Measurements from ENCODE around the gene YY1. TPM values are rescaled to one million over a fixed set of nuclear protein-coding genes. Genes with fewer than 3 reads are reported as not detected.

The YY1 gene
- total and polyA plus RNA-seq, 2 experiments from 2014 or later: 38.2 to 43.3 TPM

GRCh38 chr14:100279133-100279532 lies 40.2 kb downstream of the YY1 start:
- H3K9ac ChIP-seq: peak overlapping the region; percentile 13; the same call in 1 of the 2 replicates
- H3K9me3 ChIP-seq (ENCODE audit: low read depth): no peaks in the 10 kb centered on the region
- WGBS, 2 experiments (ENCODE audit: low coverage in 1 of 2, low lambda C conversion rate in 2 of 2, missing lambda C conversion rate in 2 of 2): 82 to 83% methylated on average over 2 of the region's 2 CpGs
- no peaks in the 10 kb centered on the region; the same call in 1 of the 2 replicates for H4K20me1 ChIP-seq (ENCODE audit: insufficient read depth)
- peaks cover 21% of the 10 kb centered on the region; the same call in 1 of the 2 replicates for H3F3A ChIP-seq (ENCODE audit: insufficient read depth)
- H3K9me2 ChIP-seq (ENCODE audit: insufficient read depth): no peaks in the 10 kb centered on the region
- peak overlapping the region; percentile 10; the same call in 1 of the 2 replicates for H3K27ac ChIP-seq
- peak overlapping the region; percentile 43 for H3K4me2 ChIP-seq (ENCODE audit: unreplicated experiment)
- in situ Hi-C loops (cut with MboI): no loop called here
- H3K79me2 ChIP-seq (ENCODE audit: insufficient read depth): peaks cover 99% of the 10 kb centered on the region
- TF ChIP-seq EZH2 (IDR thresholded peaks at IDR 0.05; ENCODE audit: insufficient read depth, poor library complexity, severe bottlenecking): no peak
- TF ChIP-seq EZH2phosphoT487 (IDR thresholded peaks at IDR 0.05; ENCODE audit: insufficient read depth, low read depth): no peak
- peaks cover 15% of the 10 kb centered on the region for H3K4me1 ChIP-seq (ENCODE audit: insufficient read depth)
- no peaks in the 10 kb centered on the region for H3K27me3 ChIP-seq (replicated peaks; ENCODE audit: insufficient read depth)
- H2AFZ ChIP-seq: no peak overlapping the region
- no peak overlapping the region for H3K4me3 ChIP-seq
- H3K36me3 ChIP-seq (ENCODE audit: low read depth): peaks cover 15% of the 10 kb centered on the region
- no peak for DNase-seq

- peaks cover 15% of the 10 kb centered on the region for H3K4me1 ChIP-seq (ENCODE audit: insufficient read depth)
- no peaks in the 10 kb centered on the region; the same call in 1 of the 2 replicates for H4K20me1 ChIP-seq (ENCODE audit: insufficient read depth)
- no peak for DNase-seq
- no peaks in the 10 kb centered on the region for H3K9me2 ChIP-seq (ENCODE audit: insufficient read depth)
- no peak overlapping the region for H3K4me3 ChIP-seq
- H3K9ac ChIP-seq: no peak overlapping the region
- WGBS, 2 experiments (ENCODE audit: low coverage in 1 of 2, low lambda C conversion rate in 2 of 2, missing lambda C conversion rate in 2 of 2): 95 to 96% methylated on average over 8 of the region's 8 CpGs
- in situ Hi-C loops (cut with MboI): no loop called here
- no peak overlapping the region for H3K27ac ChIP-seq
- peaks cover 11% of the 10 kb centered on the region for H3K36me3 ChIP-seq (ENCODE audit: low read depth)
- no peak overlapping the region for H2AFZ ChIP-seq
- H3K79me2 ChIP-seq (ENCODE audit: insufficient read depth): peaks cover 99% of the 10 kb centered on the region
- H3K4me2 ChIP-seq (ENCODE audit: unreplicated experiment): no peak overlapping the region
- no peaks in the 10 kb centered on the region for H3K27me3 ChIP-seq (replicated peaks; ENCODE audit: insufficient read depth)
- H3K9me3 ChIP-seq (ENCODE audit: low read depth): no peaks in the 10 kb centered on the region
- no peak for TF ChIP-seq EZH2 (IDR thresholded peaks at IDR 0.05; ENCODE audit: insufficient read depth, poor library complexity, severe bottlenecking)
- no peak for TF ChIP-seq EZH2phosphoT487 (IDR thresholded peaks at IDR 0.05; ENCODE audit: insufficient read depth, low read depth)
- peaks cover 24% of the 10 kb centered on the region; the same call in 1 of the 2 replicates for H3F3A ChIP-seq (ENCODE audit: insufficient read depth)
Observed at GRCh38 chr14:100279563-100279962, 40.6 kb downstream of the YY1 start.

GRCh38 chr14:100281286-100282082 lies 42.5 kb downstream of the YY1 start:
- in situ Hi-C loops (cut with MboI): no loop called here
- 86 to 88% methylated on average over 11 of the region's 11 CpGs for WGBS, 2 experiments (ENCODE audit: low coverage in 1 of 2, low lambda C conversion rate in 2 of 2, missing lambda C conversion rate in 2 of 2)
- DNase-seq: no peak
- Histone ChIP-seq H3K27me3 (replicated peaks; ENCODE audit: insufficient read depth) (no peaks in the 10 kb centered on the region), H3K36me3 (ENCODE audit: low read depth) (peaks cover 9% of the 10 kb centered on the region; the same call in 1 of the 2 replicates), H4K20me1 (ENCODE audit: insufficient read depth) (no peaks in the 10 kb centered on the region; the same call in 1 of the 2 replicates), H3K4me2 (ENCODE audit: unreplicated experiment) (no peak overlapping the region), H3K9ac (no peak overlapping the region), H3K4me1 (ENCODE audit: insufficient read depth) (peaks cover 15% of the 10 kb centered on the region), H3K9me3 (ENCODE audit: low read depth) (no peaks in the 10 kb centered on the region), H2AFZ (no peak overlapping the region), H3K27ac (no peak overlapping the region), H3K4me3 (no peak overlapping the region), H3K79me2 (ENCODE audit: insufficient read depth) (peaks cover 85% of the 10 kb centered on the region), H3F3A (ENCODE audit: insufficient read depth) (peaks cover 28% of the 10 kb centered on the region; the same call in 1 of the 2 replicates), H3K9me2 (ENCODE audit: insufficient read depth) (no peaks in the 10 kb centered on the region)
- TF ChIP-seq EZH2 (IDR thresholded peaks at IDR 0.05; ENCODE audit: insufficient read depth, poor library complexity, severe bottlenecking) (no peak), EZH2phosphoT487 (IDR thresholded peaks at IDR 0.05; ENCODE audit: insufficient read depth, low read depth) (no peak)

- H3K4me3 ChIP-seq: no peak overlapping the region
- 96% methylated on average over 7 of the region's 7 CpGs for WGBS, 2 experiments (ENCODE audit: low coverage in 1 of 2, low lambda C conversion rate in 2 of 2, missing lambda C conversion rate in 2 of 2)
- no peaks in the 10 kb centered on the region; the same call in 1 of the 2 replicates for H4K20me1 ChIP-seq (ENCODE audit: insufficient read depth)
- H3F3A ChIP-seq (ENCODE audit: insufficient read depth): peaks cover 28% of the 10 kb centered on the region; the same call in 1 of the 2 replicates
- H2AFZ ChIP-seq: no peak overlapping the region
- H3K9ac ChIP-seq: no peak overlapping the region
- in situ Hi-C loops (cut with MboI): no loop called here
- DNase-seq: no peak
- no peak for TF ChIP-seq EZH2 (IDR thresholded peaks at IDR 0.05; ENCODE audit: insufficient read depth, poor library complexity, severe bottlenecking)
- no peak overlapping the region for H3K4me2 ChIP-seq (ENCODE audit: unreplicated experiment)
- H3K36me3 ChIP-seq (ENCODE audit: low read depth): peaks cover 8% of the 10 kb centered on the region; the same call in 1 of the 2 replicates
- H3K27ac ChIP-seq: no peak overlapping the region
- no peaks in the 10 kb centered on the region for H3K9me2 ChIP-seq (ENCODE audit: insufficient read depth)
- no peaks in the 10 kb centered on the region for H3K9me3 ChIP-seq (ENCODE audit: low read depth)
- no peaks in the 10 kb centered on the region for H3K27me3 ChIP-seq (replicated peaks; ENCODE audit: insufficient read depth)
- peaks cover 15% of the 10 kb centered on the region for H3K4me1 ChIP-seq (ENCODE audit: insufficient read depth)
- H3K79me2 ChIP-seq (ENCODE audit: insufficient read depth): peaks cover 80% of the 10 kb centered on the region
Observed at GRCh38 chr14:100282083-100282350, 43.1 kb downstream of the YY1 start.

Measured in GM23248 (cell line).